Measurements from ENCODE around the gene HAUS2. TPM values are rescaled to one million over a fixed set of nuclear protein-coding genes. Genes with fewer than 3 reads are reported as not detected.

The HAUS2 gene
- total RNA-seq (17.4 TPM), polyA plus RNA-seq (ENCODE audit: insufficient read depth, low read depth, low replicate concordance) (6.6 TPM)
- long read RNA-seq, donor 1, partial matches to known transcripts = 0 of 6 reads
- long read RNA-seq, donor 1, other reads (novel, unspliced or antisense) = 0 of 6 reads
- long read RNA-seq, donor 2, partial matches to known transcripts = 0 of 5 reads
- long read RNA-seq, donor 2, other reads (novel, unspliced or antisense) = 0 of 5 reads
- long read RNA-seq, donor 3, transcript HAUS2-201 (6 exons, 3,949 nt) = major isoform, 5 of 8 reads
- long read RNA-seq, donor 3, partial matches to known transcripts = 0 of 8 reads
- long read RNA-seq, donor 3, other reads (novel, unspliced or antisense) = 0 of 8 reads
- long read RNA-seq, donor 4, partial matches to known transcripts = 0 of 3 reads
- long read RNA-seq, donor 4, other reads (novel, unspliced or antisense) = 0 of 3 reads
- long read RNA-seq, donor 5, partial matches to known transcripts = 0 of 1 reads
- long read RNA-seq, donor 5, other reads (novel, unspliced or antisense) = 0 of 1 reads
- long read RNA-seq, donor 6, partial matches to known transcripts = 0 of 6 reads
- long read RNA-seq, donor 6, other reads (novel, unspliced or antisense) = 0 of 6 reads
- long read RNA-seq, donor 7, partial matches to known transcripts = 0 of 6 reads
- long read RNA-seq, donor 7, other reads (novel, unspliced or antisense) = 3 of 6 reads
- long read RNA-seq, donor 8, transcript HAUS2-201 (6 exons, 3,949 nt) = major isoform, 6 of 7 reads
- long read RNA-seq, donor 8, partial matches to known transcripts = 0 of 7 reads
- long read RNA-seq, donor 8, other reads (novel, unspliced or antisense) = 0 of 7 reads
- long read RNA-seq, donor 9, partial matches to known transcripts = 0 of 4 reads
- long read RNA-seq, donor 9, other reads (novel, unspliced or antisense) = 0 of 4 reads
- long read RNA-seq, donor 10, partial matches to known transcripts = 0 of 6 reads
- long read RNA-seq, donor 10, other reads (novel, unspliced or antisense) = 0 of 6 reads

- peak; percentile 91 to 95 (median 94) for DNase-seq
- peak within 1 kb of the TSS; percentile 94 to 100 (median 97) for H3K9ac ChIP-seq (ENCODE audit: low read length in 3 of 3)
- peak within 1 kb of the TSS; percentile 76 to 77 for H3K27ac ChIP-seq (ENCODE audit: low read depth in 2 of 2, low read length in 2 of 2)
- intact Hi-C loops (cut with DNase I) = no loop called here
- FAIRE-seq = no peak
- H3K9me3 ChIP-seq (ENCODE audit: control insufficient read depth in 2 of 3, insufficient read depth in 1 of 3, low read length in 3 of 3) = no peaks in the 10 kb centered on the region
- peak within 1 kb of the TSS; percentile 89 to 100 (median 99) for H3K4me3 ChIP-seq (ENCODE audit: low read length in 3 of 3)
- peaks cover 0 to 7% (median 4%) of the 10 kb centered on the region in 3 donors for H3K36me3 ChIP-seq (ENCODE audit: control insufficient read depth in 2 of 3, insufficient read depth in 3 of 3, low read length in 3 of 3)
- H3K4me1 ChIP-seq (ENCODE audit: control insufficient read depth in 2 of 3, insufficient read depth in 2 of 3, low read depth in 1 of 3, low read length in 3 of 3) = peaks cover 0 to 8% (median 8%) of the 10 kb centered on the region in 3 donors
- H3K27me3 ChIP-seq (ENCODE audit: control insufficient read depth, insufficient read depth, low read length) = no peaks in the 10 kb centered on the region
- TF ChIP-seq CTCF (IDR thresholded peaks at IDR 0.05; ENCODE audit: borderline replicate concordance, extremely low read depth, insufficient read depth) = peak; percentile 15
Observed at GRCh38 chr15:42548249-42549031, at the start of gene HAUS2, which contains the start of gene LRRC57. TSS of gene HAUS2 (plus strand) at chr15:42548838. CDS start at chr15:42548873, 35 bp downstream. TSS of gene LRRC57 (minus strand) at chr15:42548793. CDS start at chr15:42548434, 359 bp downstream.

GRCh38 chr15:42499858-42500609 is 48.6 kb upstream of the HAUS2 start:
- FAIRE-seq = no peak
- no peaks in the 10 kb centered on the region for H3K36me3 ChIP-seq (ENCODE audit: control insufficient read depth in 2 of 3, insufficient read depth in 3 of 3, low read length in 3 of 3)
- DNase-seq = no peak
- no peak overlapping the region for H3K9ac ChIP-seq (ENCODE audit: low read length in 3 of 3)
- H3K27ac ChIP-seq (ENCODE audit: low read depth in 2 of 2, low read length in 2 of 2) = no peak overlapping the region
- intact Hi-C loops (cut with DNase I) = no loop called here
- no peaks in the 10 kb centered on the region for H3K27me3 ChIP-seq (ENCODE audit: control insufficient read depth, insufficient read depth, low read length)
- no peak overlapping the region for H3K4me3 ChIP-seq (ENCODE audit: low read length in 3 of 3)
- TF ChIP-seq CTCF (IDR thresholded peaks at IDR 0.05; ENCODE audit: borderline replicate concordance, extremely low read depth, insufficient read depth) = no peak
- H3K9me3 ChIP-seq (ENCODE audit: control insufficient read depth in 2 of 3, insufficient read depth in 1 of 3, low read length in 3 of 3) = no peaks in the 10 kb centered on the region
- peaks cover 0 to 16% (median 12%) of the 10 kb centered on the region in 3 donors for H3K4me1 ChIP-seq (ENCODE audit: control insufficient read depth in 2 of 3, insufficient read depth in 2 of 3, low read depth in 1 of 3, low read length in 3 of 3)

GRCh38 chr15:42502477-42502876 is 46.2 kb upstream of the HAUS2 start:
- H3K36me3 ChIP-seq (ENCODE audit: control insufficient read depth in 2 of 3, insufficient read depth in 3 of 3, low read length in 3 of 3) = no peaks in the 10 kb centered on the region
- no peak overlapping the region for H3K4me3 ChIP-seq (ENCODE audit: low read length in 3 of 3)
- TF ChIP-seq CTCF (IDR thresholded peaks at IDR 0.05; ENCODE audit: borderline replicate concordance, extremely low read depth, insufficient read depth) = no peak
- peaks cover 0 to 16% (median 15%) of the 10 kb centered on the region in 3 donors for H3K4me1 ChIP-seq (ENCODE audit: control insufficient read depth in 2 of 3, insufficient read depth in 2 of 3, low read depth in 1 of 3, low read length in 3 of 3)
- no peak for FAIRE-seq
- H3K27ac ChIP-seq (ENCODE audit: low read depth in 2 of 2, low read length in 2 of 2) = no peak overlapping the region
- no peaks in the 10 kb centered on the region for H3K9me3 ChIP-seq (ENCODE audit: control insufficient read depth in 2 of 3, insufficient read depth in 1 of 3, low read length in 3 of 3)
- no peak overlapping the region for H3K9ac ChIP-seq (ENCODE audit: low read length in 3 of 3)
- intact Hi-C loops (cut with DNase I) = no loop called here
- H3K27me3 ChIP-seq (ENCODE audit: control insufficient read depth, insufficient read depth, low read length) = no peaks in the 10 kb centered on the region
- no peak for DNase-seq

Measured in kidney (tissue), 22 donors.